ENCODE results near the gene PTRH1. TPM values are rescaled to one million over a fixed set of nuclear protein-coding genes. Genes with fewer than 3 reads are reported as not detected.

Gene PTRH1
- total RNA-seq, 1 experiment from 2014 or later = 35.5 TPM

GRCh38 chr9:127744398-127745110 is 29.1 kb upstream of the PTRH1 start:
- DNase-seq (ENCODE audit: low read depth, low spot score) = no peak
- in situ Hi-C loops (cut with HindIII; ENCODE audit: low pct_unique_long_range_greater_than_20kb, low sequenced_read_pairs) = no loop called here

DNA sequence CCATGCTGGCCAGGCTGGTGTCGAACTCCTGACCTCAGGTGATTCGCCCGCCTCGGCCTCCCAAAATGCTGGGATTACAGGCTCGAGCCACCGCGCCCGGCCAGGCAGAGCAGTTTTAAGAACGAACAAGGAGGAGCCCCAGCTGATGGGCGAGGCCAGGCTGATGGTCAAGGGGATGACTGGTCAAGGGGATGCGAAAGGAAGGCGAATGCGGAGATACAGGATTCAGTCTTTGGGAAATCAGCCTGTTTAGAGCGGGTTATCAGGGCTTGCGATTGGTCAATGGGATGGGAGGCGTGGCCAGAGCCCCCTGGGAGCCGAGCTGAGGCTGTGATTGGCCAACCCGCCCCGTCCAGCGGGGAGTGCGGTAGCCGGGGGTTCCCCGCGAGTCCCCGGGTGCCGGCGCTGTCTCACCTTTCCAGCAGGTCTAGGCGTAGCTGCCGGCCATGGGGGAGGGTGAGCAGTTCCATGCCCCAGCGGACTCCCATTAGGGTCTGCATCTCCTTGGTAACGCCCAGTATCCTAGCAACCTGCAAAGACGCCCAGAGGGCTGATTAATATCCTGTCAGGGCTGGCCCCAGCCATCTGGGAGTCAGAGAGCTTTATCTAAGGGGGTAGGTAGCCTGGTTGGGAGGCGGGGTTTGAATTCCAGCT is 27.1 kb upstream of the PTRH1 start:
- in situ Hi-C loops (cut with HindIII; ENCODE audit: low pct_unique_long_range_greater_than_20kb, low sequenced_read_pairs) = no loop called here
- peak; percentile 87 for DNase-seq (ENCODE audit: low read depth, low spot score)

DNA sequence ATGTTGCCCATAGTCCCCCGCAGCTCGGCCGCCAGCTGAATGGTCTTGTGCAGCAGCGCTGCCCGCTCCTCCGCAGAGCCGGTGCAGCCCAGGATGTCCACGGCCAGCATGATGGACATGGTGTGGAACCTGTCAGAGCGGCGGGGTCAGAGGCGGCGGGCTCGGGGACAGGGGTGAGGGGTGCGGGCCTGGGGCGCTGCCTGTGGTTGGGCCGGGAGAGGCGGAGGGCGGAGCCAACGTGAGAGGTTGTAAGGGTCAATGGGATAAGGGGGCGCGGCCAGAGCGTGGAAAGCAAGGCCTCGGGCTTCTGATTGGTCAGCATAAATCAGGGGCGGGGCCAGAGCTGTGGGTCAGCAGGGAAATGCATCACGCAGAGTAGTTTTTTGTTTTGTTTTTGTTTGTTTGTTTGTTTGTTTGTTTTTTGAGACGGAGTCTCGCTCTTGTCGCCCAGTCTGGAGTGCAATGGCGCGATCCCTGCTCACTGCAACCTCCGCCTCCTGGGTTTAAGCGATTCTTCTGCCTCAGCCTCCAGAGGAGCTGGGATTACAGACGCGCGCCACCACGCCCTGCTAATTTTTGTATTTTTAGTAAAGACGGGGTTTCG is 26.5 kb upstream of the PTRH1 start:
- peak; percentile 89 for DNase-seq (ENCODE audit: low read depth, low spot score)
- in situ Hi-C loops (cut with HindIII; ENCODE audit: low pct_unique_long_range_greater_than_20kb, low sequenced_read_pairs) = no loop called here

DNA sequence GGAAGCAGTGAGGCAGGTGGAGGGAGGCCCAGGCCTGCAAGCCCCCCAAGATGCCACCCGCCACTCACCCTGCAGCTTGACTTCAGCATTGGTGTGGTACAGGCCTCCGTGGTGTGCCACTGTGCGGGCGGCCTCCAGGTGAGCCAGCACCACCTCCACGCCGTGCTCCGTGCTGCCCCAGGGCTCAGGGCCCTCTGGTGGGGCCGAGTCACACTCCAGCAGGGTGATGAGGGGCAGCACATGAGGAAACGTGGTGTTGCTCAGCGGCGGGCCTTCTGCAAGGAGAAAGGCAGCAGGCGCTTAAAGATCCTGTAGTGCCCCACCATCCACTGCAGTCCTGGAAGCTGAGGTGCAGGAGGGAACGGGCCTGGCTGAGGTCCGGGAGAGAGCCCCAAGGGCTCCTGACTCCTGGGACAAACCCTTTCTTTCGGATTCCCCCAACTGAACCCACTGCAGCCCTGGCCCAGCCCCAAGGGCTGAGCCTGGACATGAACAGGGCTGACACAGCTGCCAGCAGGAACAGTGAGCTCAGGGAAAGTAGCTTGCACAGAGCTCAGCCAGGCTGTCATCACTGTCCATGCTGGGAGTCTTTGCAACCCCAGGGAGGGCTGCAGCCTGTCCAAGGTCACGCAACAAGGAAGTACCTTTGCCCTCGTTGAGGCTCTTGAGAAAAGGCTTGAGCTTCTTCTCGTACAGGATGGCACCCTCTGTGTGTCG is 24.3 kb upstream of the PTRH1 start:
- in situ Hi-C loops (cut with HindIII; ENCODE audit: low pct_unique_long_range_greater_than_20kb, low sequenced_read_pairs) = no loop called here
- no peak for DNase-seq (ENCODE audit: low read depth, low spot score)

- no peak for DNase-seq (ENCODE audit: low read depth, low spot score)
- in situ Hi-C loops (cut with HindIII; ENCODE audit: low pct_unique_long_range_greater_than_20kb, low sequenced_read_pairs) = no loop called here
Measured at GRCh38 chr9:127738666-127739065, 23.2 kb upstream of the PTRH1 start.

- in situ Hi-C loops (cut with HindIII; ENCODE audit: low pct_unique_long_range_greater_than_20kb, low sequenced_read_pairs) = no loop called here
- no peak for DNase-seq (ENCODE audit: low read depth, low spot score)
Measured at GRCh38 chr9:127735530-127736185, 20.2 kb upstream of the PTRH1 start.

GRCh38 chr9:127734747-127735529 is 19.5 kb upstream of the PTRH1 start, which contains the start of gene TOR2A:
Gene TOR2A (minus strand): TSS chr9:127735294. CDS start chr9:127735270, 24 bp downstream.
- in situ Hi-C loops (cut with HindIII; ENCODE audit: low pct_unique_long_range_greater_than_20kb, low sequenced_read_pairs) = no loop called here
- peak; percentile 97 for DNase-seq (ENCODE audit: low read depth, low spot score)

DNA sequence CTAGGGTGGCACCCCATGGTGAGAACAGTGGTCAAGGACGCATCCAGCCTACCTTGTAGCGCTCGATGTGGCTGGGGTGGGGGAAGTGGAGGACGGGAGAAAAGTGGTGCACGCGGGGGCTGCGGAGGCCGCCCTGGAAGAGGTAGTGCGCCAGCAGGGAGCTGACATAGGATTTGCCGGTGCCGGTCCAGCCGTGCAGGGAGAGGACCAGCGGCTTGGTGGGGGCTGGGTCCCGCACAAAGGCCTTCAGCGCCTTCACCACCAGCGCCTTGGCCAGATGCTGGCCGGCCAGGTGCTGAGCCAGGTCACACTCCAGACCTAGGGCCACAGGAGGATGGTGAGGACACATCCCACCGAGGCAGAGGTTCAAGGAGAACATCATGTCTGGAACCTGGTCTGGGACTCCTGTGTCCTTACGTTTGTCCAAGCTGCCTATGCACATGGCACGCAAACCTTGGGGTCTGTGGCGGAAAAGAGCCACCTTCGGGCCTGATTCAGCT is 18.8 kb upstream of the PTRH1 start:
- in situ Hi-C loops (cut with HindIII; ENCODE audit: low pct_unique_long_range_greater_than_20kb, low sequenced_read_pairs) = no loop called here
- no peak for DNase-seq (ENCODE audit: low read depth, low spot score)

DNA sequence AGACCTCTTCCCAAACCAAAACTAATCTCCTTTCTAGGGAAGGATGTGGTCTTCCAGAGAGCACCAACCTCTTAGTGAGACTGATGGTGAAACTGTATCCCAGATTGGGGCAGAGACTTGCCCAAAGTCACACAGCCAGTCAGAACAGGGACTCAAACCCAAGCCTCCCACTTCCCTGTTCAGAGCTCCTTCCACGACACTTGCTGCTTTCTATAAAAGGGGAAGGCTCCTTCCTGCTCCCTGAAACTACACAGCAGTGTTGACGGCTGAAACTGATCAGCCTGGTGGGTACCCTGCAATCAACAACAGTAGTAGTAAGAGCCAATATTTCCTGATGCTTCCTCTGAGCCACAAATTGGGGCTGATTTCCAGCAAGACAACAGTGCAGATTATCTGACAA is 18.2 kb upstream of the PTRH1 start:
- in situ Hi-C loops (cut with HindIII; ENCODE audit: low pct_unique_long_range_greater_than_20kb, low sequenced_read_pairs) = no loop called here

DNA sequence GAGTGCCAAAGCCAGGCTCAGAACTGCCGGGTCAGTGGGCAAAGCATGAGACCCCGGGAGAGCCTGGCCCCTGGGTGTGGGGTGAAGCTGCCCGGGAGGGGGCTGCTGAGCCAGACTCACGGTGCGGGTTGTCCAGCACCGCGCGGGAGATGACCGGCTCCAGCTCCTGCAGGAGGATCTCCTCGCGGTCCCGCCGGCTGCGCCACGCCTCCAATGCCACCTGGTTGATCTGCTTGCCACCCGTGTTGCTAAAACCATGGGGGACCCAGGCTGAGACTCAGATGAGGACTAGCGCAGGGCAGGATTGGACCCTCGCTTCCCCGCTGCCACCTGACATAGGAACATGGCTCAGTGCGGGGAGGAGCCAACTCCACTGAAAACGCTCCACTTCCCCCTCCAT is 17.0 kb upstream of the PTRH1 start:
- no peak for DNase-seq (ENCODE audit: low read depth, low spot score)
- in situ Hi-C loops (cut with HindIII; ENCODE audit: low pct_unique_long_range_greater_than_20kb, low sequenced_read_pairs) = no loop called here

More for the DNA sequence above, 18.2 kb upstream of the PTRH1 start:
- no peak for DNase-seq (ENCODE audit: low read depth, low spot score)

DNA sequence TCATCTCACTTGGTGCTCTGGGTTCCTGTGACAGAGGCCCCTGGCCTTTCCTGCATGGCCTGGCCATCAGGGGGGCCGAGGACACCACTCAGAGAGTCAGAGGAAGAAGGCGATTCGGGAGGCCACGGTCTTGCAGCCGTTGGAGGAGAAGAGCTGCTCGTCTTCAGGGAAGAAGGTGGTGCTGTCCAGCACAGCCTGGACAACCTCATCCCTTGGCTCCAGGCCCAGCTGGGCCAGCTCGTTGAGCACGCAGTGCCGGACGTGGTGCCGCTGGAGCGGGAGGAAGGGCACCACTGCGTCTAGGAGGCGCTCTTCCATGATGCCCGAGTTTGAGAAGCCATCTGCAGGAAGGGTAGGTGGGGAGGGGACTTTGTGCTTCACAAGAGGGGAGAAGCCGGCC is 16.5 kb upstream of the PTRH1 start:
- DNase-seq (ENCODE audit: low read depth, low spot score) = no peak
- in situ Hi-C loops (cut with HindIII; ENCODE audit: low pct_unique_long_range_greater_than_20kb, low sequenced_read_pairs) = no loop called here

DNA sequence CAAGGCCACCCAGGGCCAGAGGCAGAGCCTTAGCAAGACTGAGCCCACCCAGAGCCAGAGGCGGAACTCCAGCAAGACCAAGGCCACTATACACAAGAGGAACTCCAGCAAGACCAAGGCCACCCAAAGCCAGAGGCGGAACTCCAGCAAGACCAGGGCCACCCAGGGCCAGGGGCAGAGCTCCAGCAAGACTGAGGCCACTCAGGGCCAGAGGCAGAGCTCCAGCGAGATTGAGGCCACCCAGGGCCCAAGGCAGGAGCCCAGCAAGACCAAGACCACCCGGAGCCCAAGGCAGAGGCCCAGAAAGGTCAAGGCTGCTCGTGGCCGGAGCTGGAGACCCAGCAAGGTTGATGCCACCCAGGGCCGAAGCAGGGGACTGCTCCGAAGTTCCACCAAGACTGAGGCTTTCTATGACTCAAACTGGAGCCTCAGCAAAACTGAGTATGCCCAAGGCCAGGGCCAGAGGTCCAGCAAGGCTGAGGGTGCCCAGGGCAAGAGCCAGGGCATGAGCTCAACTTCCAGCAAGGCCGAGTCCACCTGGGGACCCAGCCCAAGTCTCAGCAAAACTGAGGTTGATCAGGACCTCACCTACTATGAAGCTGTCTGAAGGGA is 15.4 kb upstream of the PTRH1 start:
- in situ Hi-C loops (cut with HindIII; ENCODE audit: low pct_unique_long_range_greater_than_20kb, low sequenced_read_pairs) = no loop called here
- no peak for DNase-seq (ENCODE audit: low read depth, low spot score)

- DNase-seq (ENCODE audit: low read depth, low spot score) = no peak
- in situ Hi-C loops (cut with HindIII; ENCODE audit: low pct_unique_long_range_greater_than_20kb, low sequenced_read_pairs) = no loop called here
Measured at GRCh38 chr9:127730262-127730661, 14.8 kb upstream of the PTRH1 start.

GRCh38 chr9:127729522-127730256 is 14.2 kb upstream of the PTRH1 start:
- in situ Hi-C loops (cut with HindIII; ENCODE audit: low pct_unique_long_range_greater_than_20kb, low sequenced_read_pairs) = no loop called here
- no peak for DNase-seq (ENCODE audit: low read depth, low spot score)

GRCh38 chr9:127728808-127729207 is 13.3 kb upstream of the PTRH1 start:
- no peak for DNase-seq (ENCODE audit: low read depth, low spot score)
- in situ Hi-C loops (cut with HindIII; ENCODE audit: low pct_unique_long_range_greater_than_20kb, low sequenced_read_pairs) = no loop called here

GRCh38 chr9:127726871-127727270 is 11.4 kb upstream of the PTRH1 start:
- in situ Hi-C loops (cut with HindIII; ENCODE audit: low pct_unique_long_range_greater_than_20kb, low sequenced_read_pairs) = no loop called here
- no peak for DNase-seq (ENCODE audit: low read depth, low spot score)
